Right atrium auricular region (tissue), 2 donors: ENCODE data around the gene JAZF1. TPM values are rescaled to one million over a fixed set of nuclear protein-coding genes. Genes with fewer than 3 reads are reported as not detected.

ENCODE experiments used
- DNase-seq: peaks from one replicate; pipeline ENCODE4 v3.0.0-alpha.2; 2019; ENCODE audit warnings: low spot score
- H3K27ac ChIP-seq, 2 donors: fragments of 200-600 bp; sonication (generic); 1 replicate in 1 of 2; 2 replicates in 1 of 2; pipeline ENCODE4 v1.5.1; 2016 to 2019
- H3K27me3 ChIP-seq, 2 donors: fragments of 200-600 bp; sonication (generic); one replicate each; pipeline versions ENCODE4 v1.5.1 to v1.6.0; 2017 to 2019
- H3K36me3 ChIP-seq: fragments of 200-600 bp; sonication (generic); one replicate; pipeline ENCODE4 v1.5.1; 2016
- H3K4me1 ChIP-seq, 2 donors: fragments of 200-600 bp; sonication (generic); one replicate each; pipeline versions ENCODE4 v1.5.1 to v1.6.0; 2017 to 2019
- H3K4me3 ChIP-seq, 2 donors: fragments of 200-600 bp; sonication (generic); 1 replicate in 1 of 2; 2 replicates in 1 of 2; pipeline ENCODE4 v1.5.1; 2017 to 2019; ENCODE audit warnings: mild to moderate bottlenecking in 1 of 2, moderate library complexity in 1 of 2
- H3K9me3 ChIP-seq, 2 donors: fragments of 200-600 bp; sonication (generic); one replicate each; pipeline ENCODE4 v1.5.1; 2019
- total RNA-seq, 2 donors: library from RNA; depleted of rRNA; stranded (reverse); fragments of >200 nt; gene quantifications; one replicate each; pipeline ENCODE4 v1.1.0, GENCODE V29; 2016
- TF ChIP-seq, protein P1 (sequence below), 2 donors: fragments of 200-600 bp; sonication (generic); IDR thresholded peaks; one replicate each; pipeline ENCODE4 v1.5.1; 2019; ENCODE audit warnings: antibody characterized with exemption in 2 of 2

JAZF1 gene
- total RNA-seq, 2 donors from 2014 or later, result 13.2 to 18.5 TPM

DNA sequence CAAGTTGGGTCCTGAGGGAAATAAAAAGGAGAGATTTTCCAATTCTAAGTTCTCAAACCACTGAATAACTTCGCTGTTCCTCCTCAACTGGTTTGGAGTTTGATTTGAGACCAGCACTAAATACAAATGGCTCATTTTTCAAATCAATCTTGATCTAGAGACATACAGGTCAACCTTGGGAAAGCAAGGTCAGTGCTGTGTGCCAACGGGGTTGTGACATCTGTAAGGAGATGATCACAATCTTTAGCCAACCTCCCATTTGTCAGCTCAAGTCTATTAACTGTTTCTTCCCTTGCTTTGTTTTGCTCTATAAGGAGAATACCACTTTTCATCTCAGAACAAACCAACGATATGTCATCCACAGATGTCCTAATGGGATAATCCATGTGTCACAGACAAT lies 309.5 kb downstream of the JAZF1 start:
- Histone ChIP-seq H3K27ac (no peak overlapping the region), H3K4me3 (no peak overlapping the region), H3K9me3 (no peaks in the 10 kb centered on the region), H3K27me3 (no peaks in the 10 kb centered on the region), H3K36me3 (no peaks in the 10 kb centered on the region), H3K4me1 (peaks cover 0 to 16% of the 10 kb centered on the region in 2 donors)
- TF ChIP-seq, protein P1, sequence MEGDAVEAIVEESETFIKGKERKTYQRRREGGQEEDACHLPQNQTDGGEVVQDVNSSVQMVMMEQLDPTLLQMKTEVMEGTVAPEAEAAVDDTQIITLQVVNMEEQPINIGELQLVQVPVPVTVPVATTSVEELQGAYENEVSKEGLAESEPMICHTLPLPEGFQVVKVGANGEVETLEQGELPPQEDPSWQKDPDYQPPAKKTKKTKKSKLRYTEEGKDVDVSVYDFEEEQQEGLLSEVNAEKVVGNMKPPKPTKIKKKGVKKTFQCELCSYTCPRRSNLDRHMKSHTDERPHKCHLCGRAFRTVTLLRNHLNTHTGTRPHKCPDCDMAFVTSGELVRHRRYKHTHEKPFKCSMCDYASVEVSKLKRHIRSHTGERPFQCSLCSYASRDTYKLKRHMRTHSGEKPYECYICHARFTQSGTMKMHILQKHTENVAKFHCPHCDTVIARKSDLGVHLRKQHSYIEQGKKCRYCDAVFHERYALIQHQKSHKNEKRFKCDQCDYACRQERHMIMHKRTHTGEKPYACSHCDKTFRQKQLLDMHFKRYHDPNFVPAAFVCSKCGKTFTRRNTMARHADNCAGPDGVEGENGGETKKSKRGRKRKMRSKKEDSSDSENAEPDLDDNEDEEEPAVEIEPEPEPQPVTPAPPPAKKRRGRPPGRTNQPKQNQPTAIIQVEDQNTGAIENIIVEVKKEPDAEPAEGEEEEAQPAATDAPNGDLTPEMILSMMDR (IDR thresholded peaks at IDR 0.05), result no peak
- DNase-seq, result no peak

DNA sequence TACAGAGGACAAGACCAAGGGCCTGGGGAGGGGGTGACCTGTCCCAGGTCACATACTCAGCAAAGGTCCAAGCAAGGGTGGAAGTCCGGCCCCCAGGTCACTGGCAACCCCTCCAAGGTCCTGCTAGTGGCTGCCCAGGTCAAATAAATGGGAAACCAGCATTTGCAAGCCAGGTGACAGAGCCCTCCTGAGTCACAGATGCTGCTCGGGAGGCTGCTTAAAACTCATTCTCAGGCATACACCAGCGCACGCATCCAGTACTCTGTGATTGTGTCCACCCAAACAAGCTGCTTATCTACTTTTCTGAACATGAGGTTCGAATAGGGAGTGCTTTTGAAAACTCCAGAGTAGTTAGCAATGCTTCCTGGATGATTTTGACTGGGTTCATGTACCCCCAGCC lies 310.0 kb downstream of the JAZF1 start:
- peaks cover 0 to 16% of the 10 kb centered on the region in 2 donors for H3K4me1 ChIP-seq
- no peaks in the 10 kb centered on the region for H3K27me3 ChIP-seq
- TF ChIP-seq, protein P1 (IDR thresholded peaks at IDR 0.05), result no peak
- H3K27ac ChIP-seq, result no peak overlapping the region
- H3K9me3 ChIP-seq, result no peaks in the 10 kb centered on the region
- no peak for DNase-seq
- H3K36me3 ChIP-seq, result no peaks in the 10 kb centered on the region
- H3K4me3 ChIP-seq, result no peak overlapping the region

DNA sequence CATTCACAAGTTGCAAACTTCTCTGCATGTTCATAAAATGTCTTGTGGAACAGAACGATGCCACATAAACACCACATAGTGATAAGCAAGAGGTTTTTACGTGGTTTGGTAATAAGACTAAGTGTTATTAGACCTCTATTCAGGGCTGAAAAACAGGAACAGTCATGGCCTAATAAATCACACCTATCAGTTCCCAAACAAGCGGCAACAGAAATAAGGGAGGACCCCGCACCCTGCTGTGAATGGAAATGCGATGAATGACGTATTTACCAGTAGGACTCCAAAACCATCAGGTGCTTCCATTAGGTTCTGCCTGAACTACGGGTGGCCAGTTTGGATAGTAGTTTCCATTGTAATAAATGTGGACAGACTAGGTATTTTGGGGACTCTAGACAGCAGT lies 311.5 kb downstream of the JAZF1 start:
- no peaks in the 10 kb centered on the region for H3K27me3 ChIP-seq
- H3K4me3 ChIP-seq, result no peak overlapping the region
- no peaks in the 10 kb centered on the region for H3K36me3 ChIP-seq
- H3K4me1 ChIP-seq, result peaks cover 0 to 9% of the 10 kb centered on the region in 2 donors
- no peaks in the 10 kb centered on the region for H3K9me3 ChIP-seq
- H3K27ac ChIP-seq, result no peak overlapping the region
- DNase-seq, result no peak
- TF ChIP-seq, protein P1 (IDR thresholded peaks at IDR 0.05), result no peak

DNA sequence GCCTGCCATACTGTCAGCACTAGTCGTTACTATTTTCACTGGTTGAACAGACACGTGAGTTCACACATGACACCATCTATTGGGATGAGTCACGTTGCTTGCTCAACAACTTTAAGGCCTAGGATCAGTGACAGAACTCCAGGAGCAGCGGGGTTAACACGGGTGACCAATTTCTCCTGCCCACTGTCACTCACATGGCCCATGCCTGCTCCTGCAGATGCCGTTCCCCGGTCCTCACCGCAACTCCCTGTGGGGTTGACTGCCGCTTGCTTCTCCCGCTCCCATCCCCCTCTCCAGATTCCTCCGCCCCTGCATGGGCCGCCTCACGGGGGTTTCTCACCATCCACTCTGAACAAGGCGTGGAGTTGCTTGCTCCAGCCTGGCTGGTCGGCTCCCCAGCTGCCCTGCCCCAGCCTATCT lies 312.5 kb downstream of the JAZF1 start:
- no peaks in the 10 kb centered on the region for H3K36me3 ChIP-seq
- no peak for DNase-seq
- H3K9me3 ChIP-seq, result no peaks in the 10 kb centered on the region
- peaks cover 0 to 5% of the 10 kb centered on the region in 2 donors for H3K4me1 ChIP-seq
- TF ChIP-seq, protein P1 (IDR thresholded peaks at IDR 0.05), result no peak
- H3K4me3 ChIP-seq, result no peak overlapping the region
- no peak overlapping the region for H3K27ac ChIP-seq
- no peaks in the 10 kb centered on the region for H3K27me3 ChIP-seq

DNA sequence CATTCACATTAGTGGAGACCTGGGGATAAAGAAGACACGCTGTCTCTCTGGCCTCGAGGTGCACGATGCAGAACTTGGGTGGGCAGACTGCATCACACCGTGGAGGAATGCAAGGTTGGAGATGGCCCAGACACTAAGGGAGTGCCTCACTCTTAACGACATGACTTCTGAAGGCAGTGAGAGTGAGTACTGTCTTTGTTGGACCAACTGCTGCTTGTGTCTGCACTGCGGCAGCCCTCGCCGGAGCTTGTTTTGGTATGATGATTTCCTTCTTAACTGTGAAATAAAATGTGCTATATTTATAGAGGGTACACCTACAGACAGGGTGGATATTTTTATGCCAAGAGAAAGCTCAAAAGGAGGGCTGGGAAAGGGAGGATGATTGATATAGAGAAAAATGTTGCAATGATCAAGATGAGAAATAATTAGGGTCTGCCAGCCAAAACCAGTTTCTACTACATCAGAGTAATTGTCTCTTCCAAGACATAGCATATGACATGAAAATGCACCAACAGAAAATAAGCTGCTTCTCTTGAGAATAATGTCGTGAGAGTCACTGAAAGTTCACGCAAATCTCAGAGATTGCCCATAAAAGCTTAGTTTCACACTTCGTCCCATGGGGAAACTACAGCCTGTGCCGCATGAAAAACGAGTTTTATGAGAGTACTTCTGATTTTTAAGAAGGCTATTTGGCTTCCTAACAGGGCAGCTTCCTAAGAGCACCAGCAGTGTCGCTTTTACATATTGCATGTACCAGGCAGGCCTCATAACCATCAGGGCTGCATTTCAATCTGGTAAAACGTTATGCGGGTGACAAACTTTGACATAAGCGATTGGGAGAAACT lies 313.5 kb downstream of the JAZF1 start:
- Histone ChIP-seq H3K27ac (no peak overlapping the region), H3K4me3 (no peak overlapping the region), H3K27me3 (no peaks in the 10 kb centered on the region), H3K36me3 (no peaks in the 10 kb centered on the region), H3K4me1 (no peaks in the 10 kb centered on the region), H3K9me3 (no peaks in the 10 kb centered on the region)
- DNase-seq, result no peak
- TF ChIP-seq, protein P1 (IDR thresholded peaks at IDR 0.05), result no peak
